H9 (cell line): ENCODE results near the gene NUDT2. TPM values are rescaled to one million over a fixed set of nuclear protein-coding genes. Genes with fewer than 3 reads are reported as not detected.

Experiments used
- DNase-seq: peaks from one replicate; pipeline ENCODE4 v3.0.0-alpha.2; 2017
- H2AFZ ChIP-seq: one replicate; pipeline ENCODE4 v1.6.1; 2013; ENCODE audit warnings: mild to moderate bottlenecking, low read length, control low read depth, moderate library complexity
- H2AK5ac ChIP-seq: 2 replicates; pipeline ENCODE4 v1.6.1; 2013; ENCODE audit warnings: low read length, control low read depth, mixed read lengths; ENCODE audit not compliant: insufficient read length
- H2BK120ac ChIP-seq: one replicate; pipeline ENCODE4 v1.6.1; 2013; ENCODE audit warnings: low read depth, mild to moderate bottlenecking, low read length, control low read depth, inconsistent platforms; ENCODE audit not compliant: poor library complexity, severe bottlenecking
- H2BK12ac ChIP-seq: 2 replicates; pipeline ENCODE4 v1.6.1; 2013; ENCODE audit warnings: low read length, control low read depth, mixed read lengths, low read depth; ENCODE audit not compliant: insufficient read length
- H2BK15ac ChIP-seq: 2 replicates; pipeline ENCODE4 v1.6.1; 2013; ENCODE audit warnings: low read depth, low read length, control low read depth
- H2BK20ac ChIP-seq: one replicate; pipeline ENCODE4 v1.6.1; 2013; ENCODE audit warnings: low read depth, mild to moderate bottlenecking, low read length, control low read depth, inconsistent platforms; ENCODE audit not compliant: poor library complexity, severe bottlenecking
- H2BK5ac ChIP-seq: 2 replicates; pipeline ENCODE4 v1.6.1; 2013; ENCODE audit warnings: low read length, control low read depth, mixed read lengths; ENCODE audit not compliant: insufficient read length
- H3K14ac ChIP-seq: 2 replicates; pipeline ENCODE4 v1.6.1; 2013; ENCODE audit warnings: low read length, control low read depth; ENCODE audit not compliant: insufficient read depth
- H3K18ac ChIP-seq: 2 replicates; pipeline ENCODE4 v1.6.1; 2013; ENCODE audit warnings: low read depth, mild to moderate bottlenecking, mixed read lengths, low read length, control low read depth; ENCODE audit not compliant: insufficient read length
- H3K23ac ChIP-seq: 2 replicates; pipeline ENCODE4 v1.6.1; 2013; ENCODE audit warnings: low read length, control low read depth, mixed read lengths, low read depth; ENCODE audit not compliant: insufficient read length
- H3K23me2 ChIP-seq: 2 replicates; pipeline ENCODE4 v1.6.1; 2013; ENCODE audit warnings: low read depth, mild to moderate bottlenecking, mixed read lengths, low read length, control low read depth; ENCODE audit not compliant: insufficient read length, poor library complexity, severe bottlenecking
- H3K27ac ChIP-seq: 2 replicates; pipeline ENCODE4 v1.5.1; 2013; ENCODE audit warnings: low read length, control low read depth, mixed read lengths, low read depth; ENCODE audit not compliant: insufficient read length
- H3K27me3 ChIP-seq: 2 replicates; pipeline ENCODE4 v1.6.1; 2013; ENCODE audit warnings: low read length, control low read depth, inconsistent platforms; ENCODE audit not compliant: insufficient read depth
- H3K4ac ChIP-seq: 2 replicates; pipeline ENCODE4 v1.6.1; 2013; ENCODE audit warnings: low read depth, mild to moderate bottlenecking, control low read depth, inconsistent platforms, low read length, moderate library complexity
- H3K4me1 ChIP-seq: 2 replicates; pipeline ENCODE4 v1.6.1; 2013; ENCODE audit warnings: low read length, control low read depth, inconsistent platforms; ENCODE audit not compliant: insufficient read depth
- H3K4me2 ChIP-seq: 2 replicates; pipeline ENCODE4 v1.6.1; 2013; ENCODE audit warnings: low read length, control low read depth, mixed read lengths; ENCODE audit not compliant: insufficient read length, insufficient read depth
- H3K56ac ChIP-seq: 2 replicates; pipeline ENCODE4 v1.6.1; 2013; ENCODE audit warnings: low read depth, mild to moderate bottlenecking, mixed read lengths, low read length, control low read depth; ENCODE audit not compliant: insufficient read length
- H3K79me1 ChIP-seq: 2 replicates; pipeline ENCODE4 v1.6.1; 2013; ENCODE audit warnings: low read depth, mild to moderate bottlenecking, moderate library complexity, low read length, control low read depth, inconsistent platforms; ENCODE audit not compliant: insufficient read depth, poor library complexity, severe bottlenecking
- H3K79me2 ChIP-seq: 2 replicates; pipeline ENCODE4 v1.6.1; 2013; ENCODE audit warnings: low read length, control low read depth, inconsistent platforms; ENCODE audit not compliant: insufficient read depth
- H3K9ac ChIP-seq: 2 replicates; pipeline ENCODE4 v1.6.1; 2013; ENCODE audit warnings: low read length, control low read depth, mixed read lengths; ENCODE audit not compliant: insufficient read length; ENCODE audit errors: extremely low read depth
- H3K9me3 ChIP-seq: one replicate; pipeline ENCODE4 v1.6.1; 2013; ENCODE audit warnings: low read depth, low read length, inconsistent platforms; ENCODE audit not compliant: control insufficient read depth
- H3T11ph ChIP-seq: one replicate; pipeline ENCODE4 v1.6.1; 2013; ENCODE audit warnings: mild to moderate bottlenecking, low read length, control low read depth, inconsistent platforms
- H4K20me1 ChIP-seq: one replicate; pipeline ENCODE4 v1.6.1; 2013; ENCODE audit not compliant: control insufficient read depth, insufficient read length, insufficient read depth
- H4K5ac ChIP-seq: 2 replicates; pipeline ENCODE4 v1.6.1; 2013; ENCODE audit warnings: low read depth, mild to moderate bottlenecking, mixed read lengths, low read length, control low read depth; ENCODE audit not compliant: insufficient read length
- H4K8ac ChIP-seq: replicated peaks from 2 replicates; pipeline ENCODE4 v1.6.1; 2013; ENCODE audit warnings: low read length, control low read depth, mixed read lengths, low read depth; ENCODE audit not compliant: insufficient read length
- H4K91ac ChIP-seq: 2 replicates; pipeline ENCODE4 v1.6.1; 2013; ENCODE audit warnings: low read depth, mild to moderate bottlenecking, moderate library complexity, mixed read lengths, low read length, control low read depth; ENCODE audit not compliant: insufficient read length
- H3K27ac Mint-ChIP-seq, 3 experiments: 2 replicates in 2 of 3; 3 replicates in 1 of 3; pipeline ENCODE4 v1.8.0; 2020 to 2021; ENCODE audit warnings: mixed read lengths in 3 of 3, mild to moderate bottlenecking in 1 of 3, moderate library complexity in 1 of 3
- H3K27me3 Mint-ChIP-seq: 2 replicates; pipeline ENCODE4 v1.8.0; 2021; ENCODE audit warnings: low read depth, mild to moderate bottlenecking, moderate library complexity, mixed read lengths
- H3K36me3 Mint-ChIP-seq, 3 experiments: 2 replicates in 2 of 3; 3 replicates in 1 of 3; pipeline ENCODE4 v1.8.0; 2020 to 2021; ENCODE audit warnings: low read depth in 3 of 3, mixed read lengths in 3 of 3; ENCODE audit not compliant: insufficient read depth in 1 of 3
- H3K4me1 Mint-ChIP-seq, 2 experiments: 2 replicates each; pipeline ENCODE4 v1.8.0; 2020; ENCODE audit warnings: mixed read lengths in 2 of 2
- H3K4me3 Mint-ChIP-seq, 2 experiments: 2 replicates in 1 of 2; 3 replicates in 1 of 2; pipeline ENCODE4 v1.8.0; 2020 to 2021; ENCODE audit warnings: mild to moderate bottlenecking in 2 of 2, mixed read lengths in 2 of 2, moderate library complexity in 1 of 2
- H3K9me3 Mint-ChIP-seq, 2 experiments: 2 replicates in 1 of 2; 3 replicates in 1 of 2; pipeline ENCODE4 v1.8.0; 2020; ENCODE audit warnings: mild to moderate bottlenecking in 2 of 2, mixed read lengths in 2 of 2, moderate library complexity in 1 of 2
- CTCF ChIP-seq: fragments of 200-600 bp; sonication (generic); conservative IDR thresholded peaks from 3 replicates; pipeline ENCODE4 v1.8.0; 2021; ENCODE audit warnings: antibody characterized with exemption, mild to moderate bottlenecking
- total RNA-seq: library from RNA; stranded (reverse); gene quantifications from 2 replicates; pipeline ENCODE4 v1.2.1, GENCODE V29; 2021

NUDT2 gene
- total RNA-seq, 1 experiment from 2014 or later = 14.1 TPM

- no peaks in the 10 kb centered on the region for H3K23me2 ChIP-seq
- no peak overlapping the region for H3T11ph ChIP-seq
- H2BK120ac ChIP-seq = no peak overlapping the region
- H3K4ac ChIP-seq = no peak overlapping the region
- H3K9me3 Mint-ChIP-seq = no peaks in the 10 kb centered on the region
- H4K8ac ChIP-seq = no peak overlapping the region
- no peak for TF ChIP-seq CTCF
- H3K27ac ChIP-seq = no peak overlapping the region
- no peak overlapping the region for H4K91ac ChIP-seq
- H3K79me2 ChIP-seq = no peaks in the 10 kb centered on the region
- no peak overlapping the region for H2BK12ac ChIP-seq
- no peaks in the 10 kb centered on the region for H3K27me3 Mint-ChIP-seq
- no peak overlapping the region for H3K9ac ChIP-seq
- H3K79me1 ChIP-seq = no peaks in the 10 kb centered on the region
- H3K27me3 ChIP-seq = no peaks in the 10 kb centered on the region; the same call in 1 of the 2 replicates
- no peak overlapping the region for H3K14ac ChIP-seq
- H2AK5ac ChIP-seq = no peak overlapping the region
- H3K23ac ChIP-seq = no peak overlapping the region
- no peak overlapping the region for H3K18ac ChIP-seq
- H4K5ac ChIP-seq = no peak overlapping the region
- peak overlapping the region in 1 of 3 experiments; percentile 55; a peak in 1 of 7 replicates for H3K27ac Mint-ChIP-seq
- no peak overlapping the region for H2BK15ac ChIP-seq
- no peak overlapping the region for H3K56ac ChIP-seq
- H3K4me2 ChIP-seq = no peak overlapping the region
- H4K20me1 ChIP-seq = no peaks in the 10 kb centered on the region
- H2BK5ac ChIP-seq = no peak overlapping the region
- H2BK20ac ChIP-seq = no peak overlapping the region
- H3K36me3 Mint-ChIP-seq = peaks cover 0 to 16% (median 14%) of the 10 kb centered on the region in 3 experiments; a peak in 5 of 7 replicates
- no peak overlapping the region for H2AFZ ChIP-seq
- no peaks in the 10 kb centered on the region for H3K4me1 ChIP-seq
- no peak overlapping the region for H3K4me3 Mint-ChIP-seq
- no peaks in the 10 kb centered on the region for H3K9me3 ChIP-seq
- DNase-seq = no peak
- peaks cover 15 to 20% of the 10 kb centered on the region in 2 experiments for H3K4me1 Mint-ChIP-seq
These were observed 18.4 kb downstream of the NUDT2 start for GRCh38 chr9:34347800-34348158.
